ENCODE data around the gene FAM131A. TPM values are rescaled to one million over a fixed set of nuclear protein-coding genes. Genes with fewer than 3 reads are reported as not detected.

Gene FAM131A
- total and polyA plus RNA-seq, 2 donors = 15.9 to 31.0 TPM

- H3K27ac ChIP-seq (ENCODE audit: low read depth) = no peak overlapping the region
- H3K4me3 ChIP-seq (ENCODE audit: low read depth, low read length) = no peak overlapping the region
- no peak for DNase-seq (ENCODE audit: extremely low spot score)
- H3K4me1 ChIP-seq (ENCODE audit: insufficient read depth) = no peaks in the 10 kb centered on the region
- WGBS = 79% methylated on average over 12 of the region's 12 CpGs
- H3K36me3 ChIP-seq (ENCODE audit: insufficient read depth) = no peaks in the 10 kb centered on the region
Measured at GRCh38 chr3:184375747-184376461, 38.5 kb downstream of the FAM131A start.

GRCh38 chr3:184377374-184377773, 40.0 kb downstream of the FAM131A start:
- DNase-seq (ENCODE audit: extremely low spot score) = no peak
- Histone ChIP-seq H3K4me3 (ENCODE audit: low read depth, low read length) (no peak overlapping the region), H3K4me1 (ENCODE audit: insufficient read depth) (no peaks in the 10 kb centered on the region), H3K36me3 (ENCODE audit: insufficient read depth) (no peaks in the 10 kb centered on the region), H3K27ac (ENCODE audit: low read depth) (no peak overlapping the region)
- 82% methylated on average over 5 of the region's 5 CpGs for WGBS

GRCh38 chr3:184377882-184378445, 40.6 kb downstream of the FAM131A start, which contains the start of gene THPO:
Gene THPO (minus strand): TSS chr3:184378207. CDS start chr3:184376259, 1,948 bp downstream.
- no peaks in the 10 kb centered on the region for H3K36me3 ChIP-seq (ENCODE audit: insufficient read depth)
- no peak within 1 kb of the TSS for H3K27ac ChIP-seq (ENCODE audit: low read depth)
- H3K4me3 ChIP-seq (ENCODE audit: low read depth, low read length) = no peak within 1 kb of the TSS
- no peak for DNase-seq (ENCODE audit: extremely low spot score)
- 71% methylated on average over 7 of the region's 7 CpGs for WGBS
- no peaks in the 10 kb centered on the region for H3K4me1 ChIP-seq (ENCODE audit: insufficient read depth)

- no peak overlapping the region for H3K4me3 ChIP-seq (ENCODE audit: low read depth, low read length)
- no peaks in the 10 kb centered on the region for H3K36me3 ChIP-seq (ENCODE audit: insufficient read depth)
- no peak for DNase-seq (ENCODE audit: extremely low spot score)
- H3K27ac ChIP-seq (ENCODE audit: low read depth) = no peak overlapping the region
- 75% methylated on average over 10 of the region's 10 CpGs for WGBS
- no peaks in the 10 kb centered on the region for H3K4me1 ChIP-seq (ENCODE audit: insufficient read depth)
Measured at GRCh38 chr3:184378651-184379357, 41.4 kb downstream of the FAM131A start.

GRCh38 chr3:184379358-184380184, 42.2 kb downstream of the FAM131A start, which contains the start of gene CHRD:
Gene CHRD (plus strand): TSS chr3:184380054. CDS start chr3:184380319, 265 bp downstream.
- Histone ChIP-seq H3K27ac (ENCODE audit: low read depth) (peak within 1 kb of the TSS; percentile 30), H3K36me3 (ENCODE audit: insufficient read depth) (no peaks in the 10 kb centered on the region), H3K4me1 (ENCODE audit: insufficient read depth) (no peaks in the 10 kb centered on the region), H3K4me3 (ENCODE audit: low read depth, low read length) (peak within 1 kb of the TSS; percentile 69)
- DNase-seq (ENCODE audit: extremely low spot score) = no peak
- WGBS = 11% methylated on average over 63 of the region's 71 CpGs

GRCh38 chr3:184380185-184380626, 42.8 kb downstream of the FAM131A start:
- Histone ChIP-seq H3K4me1 (ENCODE audit: insufficient read depth) (no peaks in the 10 kb centered on the region), H3K36me3 (ENCODE audit: insufficient read depth) (no peaks in the 10 kb centered on the region), H3K4me3 (ENCODE audit: low read depth, low read length) (peak overlapping the region; percentile 69), H3K27ac (ENCODE audit: low read depth) (no peak overlapping the region)
- WGBS = under 1% methylated on average over 56 of the region's 62 CpGs
- no peak for DNase-seq (ENCODE audit: extremely low spot score)

GRCh38 chr3:184380627-184381260, 43.3 kb downstream of the FAM131A start:
- H3K4me3 ChIP-seq (ENCODE audit: low read depth, low read length) = peak overlapping the region; percentile 69
- no peaks in the 10 kb centered on the region for H3K4me1 ChIP-seq (ENCODE audit: insufficient read depth)
- no peaks in the 10 kb centered on the region for H3K36me3 ChIP-seq (ENCODE audit: insufficient read depth)
- 4% methylated on average over 42 of the region's 42 CpGs for WGBS
- H3K27ac ChIP-seq (ENCODE audit: low read depth) = no peak overlapping the region
- no peak for DNase-seq (ENCODE audit: extremely low spot score)

- Histone ChIP-seq H3K4me3 (ENCODE audit: low read depth, low read length) (peak overlapping the region; percentile 69), H3K27ac (ENCODE audit: low read depth) (no peak overlapping the region), H3K36me3 (ENCODE audit: insufficient read depth) (no peaks in the 10 kb centered on the region), H3K4me1 (ENCODE audit: insufficient read depth) (no peaks in the 10 kb centered on the region)
- DNase-seq (ENCODE audit: extremely low spot score) = no peak
- 22% methylated on average over 55 of the region's 55 CpGs for WGBS
Measured at GRCh38 chr3:184381261-184382224, 44.1 kb downstream of the FAM131A start.

GRCh38 chr3:184382326-184383032, 45.1 kb downstream of the FAM131A start:
- H3K4me3 ChIP-seq (ENCODE audit: low read depth, low read length) = no peak overlapping the region
- 88% methylated on average over 16 of the region's 16 CpGs for WGBS
- H3K4me1 ChIP-seq (ENCODE audit: insufficient read depth) = no peaks in the 10 kb centered on the region
- no peak for DNase-seq (ENCODE audit: extremely low spot score)
- no peak overlapping the region for H3K27ac ChIP-seq (ENCODE audit: low read depth)
- H3K36me3 ChIP-seq (ENCODE audit: insufficient read depth) = no peaks in the 10 kb centered on the region

GRCh38 chr3:184383033-184383740, 45.8 kb downstream of the FAM131A start:
- no peak for DNase-seq (ENCODE audit: extremely low spot score)
- H3K4me1 ChIP-seq (ENCODE audit: insufficient read depth) = no peaks in the 10 kb centered on the region
- H3K36me3 ChIP-seq (ENCODE audit: insufficient read depth) = no peaks in the 10 kb centered on the region
- 92% methylated on average over 15 of the region's 15 CpGs for WGBS
- no peak overlapping the region for H3K27ac ChIP-seq (ENCODE audit: low read depth)
- H3K4me3 ChIP-seq (ENCODE audit: low read depth, low read length) = no peak overlapping the region

GRCh38 chr3:184384342-184384741, 46.9 kb downstream of the FAM131A start:
- no peak for DNase-seq (ENCODE audit: extremely low spot score)
- WGBS = 83% methylated on average over 9 of the region's 9 CpGs

More at GRCh38 chr3:184384342-184384741, 46.9 kb downstream of the FAM131A start:
- H3K4me1 ChIP-seq (ENCODE audit: insufficient read depth) = no peaks in the 10 kb centered on the region
- H3K36me3 ChIP-seq (ENCODE audit: insufficient read depth) = no peaks in the 10 kb centered on the region
- H3K4me3 ChIP-seq (ENCODE audit: low read depth, low read length) = no peak overlapping the region
- H3K27ac ChIP-seq (ENCODE audit: low read depth) = no peak overlapping the region
